Natural killer cell (primary cell): ENCODE results near the gene RBM27. TPM values are rescaled to one million over a fixed set of nuclear protein-coding genes. Genes with fewer than 3 reads are reported as not detected.

ENCODE experiments used
- ATAC-seq, 3 donors: fragments of 150-1000 bp in 2 of 3; fragments of 200-7000 bp in 1 of 3; cut with Tn5 transposase; 1 replicate in 1 of 3; 2 replicates in 2 of 3; pipeline ENCODE4 v1.10.0; 2021; ENCODE audit warnings: mild to moderate bottlenecking in 2 of 3, moderate library complexity in 2 of 3
- DNase-seq, 2 donors: peaks; one replicate each; pipeline versions ENCODE4 v3.0.0 to v3.0.0-alpha.2; 2013 to 2021; ENCODE audit warnings: mixed read lengths in 1 of 2
- H3K27ac ChIP-seq: one replicate; pipeline ENCODE4 v1.5.1; 2013; ENCODE audit warnings: mild to moderate bottlenecking, low read length
- H3K27me3 ChIP-seq: one replicate; pipeline ENCODE4 v1.6.1; 2013; ENCODE audit warnings: low read length; ENCODE audit not compliant: control insufficient read depth, insufficient read depth
- H3K36me3 ChIP-seq: one replicate; pipeline ENCODE4 v1.6.1; 2013; ENCODE audit warnings: low read length; ENCODE audit not compliant: control insufficient read depth, insufficient read depth
- H3K4me1 ChIP-seq: one replicate; pipeline ENCODE4 v1.6.1; 2013; ENCODE audit warnings: low read length; ENCODE audit not compliant: control insufficient read depth, insufficient read depth
- H3K4me3 ChIP-seq: one replicate; pipeline ENCODE4 v1.5.1; 2013; ENCODE audit warnings: low read length
- H3K9me3 ChIP-seq: one replicate; pipeline ENCODE4 v1.6.1; 2013; ENCODE audit warnings: low read length; ENCODE audit not compliant: control insufficient read depth, insufficient read depth
- H3K27ac Mint-ChIP-seq, 2 donors: one replicate each; pipeline ENCODE4 v1.8.0; 2022; ENCODE audit warnings: mild to moderate bottlenecking in 2 of 2, mixed read lengths in 2 of 2, moderate library complexity in 1 of 2
- H3K27me3 Mint-ChIP-seq, 2 donors: one replicate each; pipeline ENCODE4 v1.8.0; 2022; ENCODE audit warnings: low read depth in 2 of 2, mixed read lengths in 2 of 2
- H3K36me3 Mint-ChIP-seq: one replicate; pipeline ENCODE4 v1.8.0; 2022; ENCODE audit warnings: mixed read lengths
- H3K4me1 Mint-ChIP-seq, 2 donors: one replicate each; pipeline ENCODE4 v1.8.0; 2022; ENCODE audit warnings: mixed read lengths in 2 of 2
- H3K4me3 Mint-ChIP-seq: one replicate; pipeline ENCODE4 v1.8.0; 2022; ENCODE audit warnings: mild to moderate bottlenecking, moderate library complexity, mixed read lengths
- H3K9me3 Mint-ChIP-seq, 2 donors: one replicate each; pipeline ENCODE4 v1.8.0; 2022; ENCODE audit warnings: mixed read lengths in 2 of 2
- WGBS: methylation state at CpG from one replicate; pipeline ENCODE4 v1.1.7; 2013; ENCODE audit warnings: missing lambda C conversion rate; ENCODE audit not compliant: insufficient coverage; 5-methylcytosine and 5-hydroxymethylcytosine counted together
- intact Hi-C: fragments of 100-400 bp; cut with micrococcal nuclease; formaldehyde crosslinking; loops from one replicate; pipeline ENCODE4 v1.14.2; 2022
- total RNA-seq, 4 donors: library from RNA; stranded (reverse); fragments of 120-200 nt in 1 of 4; gene quantifications; one replicate each; pipeline versions ENCODE4 v1.2.3 to v1.2.4, GENCODE V29; 2013 to 2022
- TF ChIP-seq, protein P1 (sequence below): fragments of 200-600 bp; IDR thresholded peaks from one replicate; pipeline ENCODE4 v1.8.0; 2022; ENCODE audit warnings: antibody characterized with exemption

RBM27 gene
- total RNA-seq, 3 donors from 2014 or later (not counting 1 experiment from before 2014, with no cell fraction given) = 24.3 to 30.4 (median 26.2) TPM

- intact Hi-C loops = no loop called here
- Mint-ChIP-seq H3K36me3 (no peaks in the 10 kb centered on the region), H3K4me3 (peak overlapping the region; percentile 69), H3K27ac (no peak overlapping the region), H3K4me1 (peaks cover 14 to 17% of the 10 kb centered on the region in 2 donors), H3K9me3 (no peaks in the 10 kb centered on the region), H3K27me3 (no peaks in the 10 kb centered on the region)
- Histone ChIP-seq H3K4me3 (no peak overlapping the region), H3K9me3 (no peaks in the 10 kb centered on the region), H3K27me3 (no peaks in the 10 kb centered on the region), H3K4me1 (peaks cover 15% of the 10 kb centered on the region), H3K27ac (no peak overlapping the region), H3K36me3 (no peaks in the 10 kb centered on the region)
- WGBS = 54% methylated on average over 10 of the region's 11 CpGs
- TF ChIP-seq, protein P1, sequence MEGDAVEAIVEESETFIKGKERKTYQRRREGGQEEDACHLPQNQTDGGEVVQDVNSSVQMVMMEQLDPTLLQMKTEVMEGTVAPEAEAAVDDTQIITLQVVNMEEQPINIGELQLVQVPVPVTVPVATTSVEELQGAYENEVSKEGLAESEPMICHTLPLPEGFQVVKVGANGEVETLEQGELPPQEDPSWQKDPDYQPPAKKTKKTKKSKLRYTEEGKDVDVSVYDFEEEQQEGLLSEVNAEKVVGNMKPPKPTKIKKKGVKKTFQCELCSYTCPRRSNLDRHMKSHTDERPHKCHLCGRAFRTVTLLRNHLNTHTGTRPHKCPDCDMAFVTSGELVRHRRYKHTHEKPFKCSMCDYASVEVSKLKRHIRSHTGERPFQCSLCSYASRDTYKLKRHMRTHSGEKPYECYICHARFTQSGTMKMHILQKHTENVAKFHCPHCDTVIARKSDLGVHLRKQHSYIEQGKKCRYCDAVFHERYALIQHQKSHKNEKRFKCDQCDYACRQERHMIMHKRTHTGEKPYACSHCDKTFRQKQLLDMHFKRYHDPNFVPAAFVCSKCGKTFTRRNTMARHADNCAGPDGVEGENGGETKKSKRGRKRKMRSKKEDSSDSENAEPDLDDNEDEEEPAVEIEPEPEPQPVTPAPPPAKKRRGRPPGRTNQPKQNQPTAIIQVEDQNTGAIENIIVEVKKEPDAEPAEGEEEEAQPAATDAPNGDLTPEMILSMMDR = no peak
- DNase-seq (peak in 1 of 2 donors; percentile 22), ATAC-seq (no peak)
Measured at GRCh38 chr5:146205499-146206202, 2.2 kb downstream of the RBM27 start.

DNA sequence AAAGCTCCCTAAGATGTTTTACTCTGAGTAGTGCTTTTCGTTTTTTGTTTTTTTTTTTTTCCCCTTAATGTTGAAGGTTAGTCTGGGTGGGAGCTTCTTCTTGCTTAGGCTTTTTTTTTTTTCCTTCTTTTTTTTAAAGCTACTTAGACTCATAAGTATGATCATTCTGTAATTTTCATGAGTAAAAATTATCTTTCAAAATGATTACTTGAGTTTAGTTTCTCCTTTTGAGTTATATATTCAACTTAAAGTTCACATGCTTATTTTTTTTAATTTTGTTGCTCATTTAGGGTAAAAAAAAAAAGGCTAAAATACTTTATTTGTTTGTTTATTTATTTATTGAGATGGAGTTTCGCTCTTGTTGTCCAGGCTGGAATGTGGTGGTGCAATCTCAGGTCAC, 2.9 kb downstream of the RBM27 start:
- Histone ChIP-seq H3K27ac (no peak overlapping the region), H3K4me1 (peaks cover 15% of the 10 kb centered on the region), H3K27me3 (no peaks in the 10 kb centered on the region), H3K9me3 (no peaks in the 10 kb centered on the region), H3K36me3 (no peaks in the 10 kb centered on the region), H3K4me3 (no peak overlapping the region)
- DNase-seq = no peak
- Mint-ChIP-seq H3K36me3 (no peaks in the 10 kb centered on the region), H3K9me3 (no peaks in the 10 kb centered on the region), H3K4me1 (peaks cover 14 to 17% of the 10 kb centered on the region in 2 donors), H3K27ac (no peak overlapping the region), H3K4me3 (peak overlapping the region; percentile 69), H3K27me3 (no peaks in the 10 kb centered on the region)
- ATAC-seq = no peak
- 100% methylated on average over 1 of the region's 2 CpGs for WGBS
- TF ChIP-seq, protein P1 = no peak
- intact Hi-C loops = no loop called here

DNA sequence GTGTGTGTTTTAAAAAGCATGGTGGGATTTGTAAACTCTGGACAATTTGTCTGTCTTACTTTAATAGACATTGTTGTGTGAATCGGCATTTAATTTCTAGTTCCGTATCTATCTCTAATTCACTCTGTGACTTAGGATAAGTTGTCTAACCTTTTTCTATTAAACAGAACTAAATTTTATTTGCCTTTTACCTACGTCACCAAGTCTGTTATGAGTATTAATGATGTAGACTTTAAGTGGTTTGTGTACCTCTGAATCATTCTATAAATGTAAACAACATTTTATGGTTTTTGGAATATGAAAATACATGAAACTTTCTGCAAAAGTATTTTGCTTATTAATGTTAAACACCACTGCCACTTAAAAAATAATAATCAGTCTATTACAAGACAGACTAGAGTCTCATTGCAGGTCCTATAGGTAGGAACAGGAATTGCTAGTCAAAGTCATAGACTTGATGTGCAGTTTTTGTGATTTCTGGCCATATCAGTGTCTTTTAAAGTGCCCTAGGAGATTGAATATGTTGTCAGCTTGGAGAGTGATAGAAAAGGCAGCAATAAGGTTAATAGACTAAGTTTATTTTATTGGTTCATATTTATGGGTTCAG, 5.6 kb downstream of the RBM27 start:
- peaks cover 14 to 18% of the 10 kb centered on the region in 2 donors for H3K4me1 Mint-ChIP-seq
- Histone ChIP-seq H3K4me1 (peaks cover 15% of the 10 kb centered on the region), H3K9me3 (no peaks in the 10 kb centered on the region), H3K27me3 (no peaks in the 10 kb centered on the region), H3K4me3 (no peak overlapping the region), H3K36me3 (no peaks in the 10 kb centered on the region), H3K27ac (no peak overlapping the region)
- TF ChIP-seq, protein P1 = no peak
- no peak overlapping the region for H3K4me3 Mint-ChIP-seq
- peak in 1 of 3 donors; percentile 47 for ATAC-seq
- no peaks in the 10 kb centered on the region for H3K9me3 Mint-ChIP-seq
- H3K27ac Mint-ChIP-seq = peak overlapping the region in 1 of 2 donors; percentile 27
- DNase-seq = peak in 1 of 2 donors; percentile 11
- no CpG with 5 or more reads among the region's 3 CpGs for WGBS
- no peaks in the 10 kb centered on the region for H3K27me3 Mint-ChIP-seq
- H3K36me3 Mint-ChIP-seq = no peaks in the 10 kb centered on the region
- intact Hi-C loops = no loop called here
